Activated CD4-positive, alpha-beta T cell treated with anti-CD3 and anti-CD28 coated beads for 36 hours (primary cell): Measurements from ENCODE around the gene EIF2AK2. TPM values are rescaled to one million over a fixed set of nuclear protein-coding genes. Genes with fewer than 3 reads are reported as not detected.

Experiments used
- ATAC-seq: fragments of 200-7000 bp; cut with Tn5 transposase; one replicate; pipeline ENCODE4 v1.10.0; 2021; ENCODE audit warnings: mild to moderate bottlenecking, moderate library complexity
- CTCF ChIA-PET: fragments of 350-600 bp; sonication (Branson Sonifier 250); formaldehyde crosslinking; loops from one replicate; lab custom pipeline; 2021; ENCODE audit warnings: antibody characterized with exemption; lab: Charles Lee
- POLR2A ChIA-PET: fragments of 350-600 bp; sonication (Branson Sonifier 250); formaldehyde crosslinking; loops from one replicate; lab custom pipeline; 2021; ENCODE audit warnings: antibody characterized with exemption, inconsistent platforms; lab: Charles Lee
- DNase-seq: peaks from one replicate; pipeline ENCODE4 v3.0.0-alpha.2; 2020
- H3K27ac Mint-ChIP-seq: one replicate; pipeline ENCODE4 v1.8.0; 2021; ENCODE audit warnings: mixed read lengths
- H3K27me3 Mint-ChIP-seq: one replicate; pipeline ENCODE4 v1.8.0; 2021; ENCODE audit warnings: mixed read lengths
- H3K36me3 Mint-ChIP-seq: one replicate; pipeline ENCODE4 v1.8.0; 2021; ENCODE audit warnings: low read depth, mixed read lengths
- H3K4me1 Mint-ChIP-seq: one replicate; pipeline ENCODE4 v1.8.0; 2021; ENCODE audit warnings: mixed read lengths
- H3K4me3 Mint-ChIP-seq: one replicate; pipeline ENCODE4 v1.8.0; 2021; ENCODE audit warnings: mild to moderate bottlenecking, moderate library complexity, mixed read lengths
- H3K9me3 Mint-ChIP-seq: one replicate; pipeline ENCODE4 v1.8.0; 2021; ENCODE audit warnings: low read depth, mixed read lengths
- intact Hi-C, 2 experiments: fragments of 100-400 bp; cut with DNase I in 1 of 2; cut with micrococcal nuclease in 1 of 2; formaldehyde crosslinking; loops; one replicate each; pipeline versions ENCODE4 v1.14.2 to v1.15.1; 2022 to 2024; cut with DNase I, micrococcal nuclease
- total RNA-seq, 2 experiments: library from RNA; stranded (reverse); gene quantifications; one replicate each; pipeline ENCODE4 v1.2.3, GENCODE V29; 2021

EIF2AK2 gene
- total RNA-seq, 2 experiments from 2014 or later: 66.4 to 70.6 TPM

- no peak for DNase-seq
- CTCF ChIA-PET: no interaction called here
Observed at GRCh38 chr2:37142546-37142945, 14.2 kb downstream of the EIF2AK2 start.

GRCh38 chr2:37132914-37133313, 23.9 kb downstream of the EIF2AK2 start:
- ChIA-PET CTCF (interaction anchor here (1.0 kb wide), 1 partner anchor 32 kb away, joined by 5 read pairs; no protein-coding TSS in a partner anchor), POLR2A (no interaction called here)
- H3K27me3 Mint-ChIP-seq: no peaks in the 10 kb centered on the region
- intact Hi-C loops: no loop called here
- ATAC-seq (no peak), DNase-seq (no peak)
- H3K4me3 Mint-ChIP-seq: no peak overlapping the region
- no peak overlapping the region for H3K27ac Mint-ChIP-seq
- peaks cover 44% of the 10 kb centered on the region for H3K36me3 Mint-ChIP-seq
- no peaks in the 10 kb centered on the region for H3K4me1 Mint-ChIP-seq
- no peaks in the 10 kb centered on the region for H3K9me3 Mint-ChIP-seq

More at GRCh38 chr2:37142546-37142945, 14.2 kb downstream of the EIF2AK2 start:
- Mint-ChIP-seq H3K4me1 (peaks cover 4% of the 10 kb centered on the region), H3K9me3 (no peaks in the 10 kb centered on the region), H3K27ac (no peak overlapping the region), H3K27me3 (no peaks in the 10 kb centered on the region), H3K36me3 (peaks cover 36% of the 10 kb centered on the region), H3K4me3 (no peak overlapping the region)
- POLR2A ChIA-PET: no interaction called here
- ATAC-seq: no peak
- intact Hi-C loops: no loop called here

GRCh38 chr2:37125416-37125815, 31.4 kb downstream of the EIF2AK2 start:
- ChIA-PET CTCF (no interaction called here), POLR2A (no interaction called here)
- intact Hi-C loops: no loop called here
- no peak for ATAC-seq
- Mint-ChIP-seq H3K4me1 (no peaks in the 10 kb centered on the region), H3K27me3 (no peaks in the 10 kb centered on the region), H3K9me3 (no peaks in the 10 kb centered on the region), H3K4me3 (no peak overlapping the region), H3K36me3 (peaks cover 44% of the 10 kb centered on the region), H3K27ac (no peak overlapping the region)
- no peak for DNase-seq

- peak overlapping the region; percentile 11 for H3K27ac Mint-ChIP-seq
- DNase-seq (no peak), ATAC-seq (no peak)
- H3K27me3 Mint-ChIP-seq: no peaks in the 10 kb centered on the region
- ChIA-PET CTCF (interaction anchor here (0.6 kb wide), 1 partner anchor 80 kb away, joined by 3 read pairs; no protein-coding TSS in a partner anchor), POLR2A (no interaction called here)
- peaks cover 23% of the 10 kb centered on the region for H3K36me3 Mint-ChIP-seq
- no peaks in the 10 kb centered on the region for H3K4me1 Mint-ChIP-seq
- H3K4me3 Mint-ChIP-seq: no peak overlapping the region
- intact Hi-C loops: no loop called here
- no peaks in the 10 kb centered on the region for H3K9me3 Mint-ChIP-seq
Observed at GRCh38 chr2:37119157-37119556, 37.6 kb downstream of the EIF2AK2 start.

GRCh38 chr2:37117566-37117965, 39.2 kb downstream of the EIF2AK2 start:
- ATAC-seq: no peak
- H3K9me3 Mint-ChIP-seq: no peaks in the 10 kb centered on the region
- no peaks in the 10 kb centered on the region for H3K4me1 Mint-ChIP-seq
- H3K27ac Mint-ChIP-seq: no peak overlapping the region
- H3K36me3 Mint-ChIP-seq: peaks cover 22% of the 10 kb centered on the region
- intact Hi-C loops: no loop called here
- ChIA-PET CTCF (no interaction called here), POLR2A (no interaction called here)
- no peak for DNase-seq
- H3K27me3 Mint-ChIP-seq: no peaks in the 10 kb centered on the region
- H3K4me3 Mint-ChIP-seq: no peak overlapping the region

- no peak for DNase-seq
- intact Hi-C loops: no loop called here
- ChIA-PET POLR2A (interaction anchor here (0.7 kb wide), 1 partner anchor 147 kb away, joined by 5 read pairs; no protein-coding TSS in a partner anchor), CTCF (interaction anchor here (0.5 kb wide), 1 partner anchor 1109 kb away, joined by 3 read pairs; no protein-coding TSS in a partner anchor)
- Mint-ChIP-seq H3K36me3 (peaks cover 31% of the 10 kb centered on the region), H3K27ac (no peak overlapping the region), H3K4me1 (no peaks in the 10 kb centered on the region), H3K9me3 (no peaks in the 10 kb centered on the region), H3K4me3 (no peak overlapping the region), H3K27me3 (no peaks in the 10 kb centered on the region)
- no peak for ATAC-seq
Observed at GRCh38 chr2:37111958-37112357, 44.8 kb downstream of the EIF2AK2 start.

- DNase-seq (no peak), ATAC-seq (no peak)
- ChIA-PET POLR2A (interaction anchor here (0.6 kb wide), 1 partner anchor 1472 kb away, joined by 3 read pairs; no protein-coding TSS in a partner anchor), CTCF (interaction anchor here (1.1 kb wide), 1 partner anchor 19 kb away, joined by 3 read pairs; no protein-coding TSS in a partner anchor)
- Mint-ChIP-seq H3K4me1 (no peaks in the 10 kb centered on the region), H3K4me3 (no peak overlapping the region), H3K27me3 (no peaks in the 10 kb centered on the region), H3K9me3 (no peaks in the 10 kb centered on the region), H3K27ac (no peak overlapping the region), H3K36me3 (peaks cover 30% of the 10 kb centered on the region)
- intact Hi-C loops: no loop called here
Observed at GRCh38 chr2:37110306-37111212, 46.2 kb downstream of the EIF2AK2 start.

- H3K36me3 Mint-ChIP-seq: peaks cover 32% of the 10 kb centered on the region
- POLR2A ChIA-PET: interaction anchor here (0.6 kb wide), 1 partner anchor 1473 kb away, joined by 3 read pairs; no protein-coding TSS in a partner anchor
- intact Hi-C loops: no loop called here
- no peak overlapping the region for H3K4me3 Mint-ChIP-seq
- H3K4me1 Mint-ChIP-seq: no peaks in the 10 kb centered on the region
- ATAC-seq: no peak
- H3K27ac Mint-ChIP-seq: no peak overlapping the region
- no peaks in the 10 kb centered on the region for H3K27me3 Mint-ChIP-seq
- DNase-seq: no peak
- no peaks in the 10 kb centered on the region for H3K9me3 Mint-ChIP-seq
- CTCF ChIA-PET: no interaction called here
Observed at GRCh38 chr2:37109523-37109922, 47.3 kb downstream of the EIF2AK2 start.

- no peak overlapping the region for H3K27ac Mint-ChIP-seq
- POLR2A ChIA-PET: no interaction called here
- intact Hi-C loops: no loop called here
- CTCF ChIA-PET: interaction anchor here (0.5 kb wide), 1 partner anchor 551 kb away, joined by 3 read pairs; no protein-coding TSS in a partner anchor
- ATAC-seq (no peak), DNase-seq (no peak)
- H3K27me3 Mint-ChIP-seq: no peaks in the 10 kb centered on the region
- H3K36me3 Mint-ChIP-seq: peaks cover 31% of the 10 kb centered on the region
- H3K4me1 Mint-ChIP-seq: no peaks in the 10 kb centered on the region
- no peak overlapping the region for H3K4me3 Mint-ChIP-seq
- H3K9me3 Mint-ChIP-seq: no peaks in the 10 kb centered on the region
Observed at GRCh38 chr2:37105150-37105549, 51.6 kb downstream of the EIF2AK2 start.

GRCh38 chr2:37104178-37104577, 52.6 kb downstream of the EIF2AK2 start:
- ATAC-seq: no peak
- DNase-seq: no peak
- Mint-ChIP-seq H3K4me1 (no peaks in the 10 kb centered on the region), H3K36me3 (peaks cover 34% of the 10 kb centered on the region), H3K4me3 (no peak overlapping the region), H3K9me3 (no peaks in the 10 kb centered on the region), H3K27me3 (no peaks in the 10 kb centered on the region), H3K27ac (no peak overlapping the region)
- intact Hi-C loops: no loop called here
- CTCF ChIA-PET: interaction anchor here (0.7 kb wide), 1 partner anchor 23 kb away, joined by 3 read pairs; no protein-coding TSS in a partner anchor
- POLR2A ChIA-PET: interaction anchor here (0.6 kb wide), 1 partner anchor 248 kb away, joined by 3 read pairs; no protein-coding TSS in a partner anchor

GRCh38 chr2:37102588-37102987, 54.2 kb downstream of the EIF2AK2 start:
- peaks cover 26% of the 10 kb centered on the region for H3K36me3 Mint-ChIP-seq
- H3K9me3 Mint-ChIP-seq: no peaks in the 10 kb centered on the region
- H3K4me1 Mint-ChIP-seq: no peaks in the 10 kb centered on the region
- intact Hi-C loops: no loop called here
- ChIA-PET POLR2A (no interaction called here), CTCF (no interaction called here)
- no peak overlapping the region for H3K4me3 Mint-ChIP-seq
- no peak for ATAC-seq
- no peak for DNase-seq
- no peak overlapping the region for H3K27ac Mint-ChIP-seq
- H3K27me3 Mint-ChIP-seq: no peaks in the 10 kb centered on the region
